ENCODE data around the gene CDH11.

Gene CDH11

DNA sequence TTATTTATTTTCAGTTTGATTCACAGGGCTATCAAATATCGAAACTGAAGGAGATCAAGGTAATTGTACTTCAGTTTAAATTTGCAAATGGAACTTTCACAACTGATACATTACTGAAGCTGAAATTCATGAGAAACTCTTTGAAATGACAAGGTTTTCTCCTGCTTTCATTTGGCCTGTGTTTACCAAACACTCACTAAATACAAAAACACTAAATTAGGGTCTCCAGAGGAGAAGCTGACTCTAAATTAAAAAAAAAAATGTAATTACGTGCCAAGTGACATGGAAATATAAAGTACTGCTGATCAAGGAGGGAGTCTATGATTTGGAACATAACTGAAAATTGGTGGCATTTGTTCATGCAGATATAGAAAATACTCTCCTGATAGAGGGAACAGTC lies 205.8 kb downstream of the CDH11 start:
- DNase-seq (ENCODE audit: low spot score), result no peak

DNA sequence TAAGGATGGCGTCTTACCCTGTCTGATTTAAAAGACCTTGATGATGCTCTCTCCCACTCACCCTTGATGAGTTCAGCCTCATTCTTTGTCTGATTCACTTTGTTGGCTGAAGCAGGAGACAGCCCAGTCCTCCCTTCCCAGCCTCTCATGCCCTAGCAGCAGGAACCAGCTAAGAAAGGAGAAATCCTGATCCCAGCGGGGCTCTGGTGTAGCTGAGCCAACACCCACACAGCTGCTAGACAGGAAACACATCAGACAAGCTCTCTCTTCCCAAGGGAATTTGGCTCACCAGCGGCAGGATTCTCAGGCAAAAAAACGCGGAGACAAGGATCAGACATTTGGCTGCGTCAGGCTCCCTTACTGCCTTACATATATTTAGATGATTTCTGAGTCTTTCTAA lies 211.5 kb downstream of the CDH11 start:
- DNase-seq (ENCODE audit: low spot score), result no peak

DNA sequence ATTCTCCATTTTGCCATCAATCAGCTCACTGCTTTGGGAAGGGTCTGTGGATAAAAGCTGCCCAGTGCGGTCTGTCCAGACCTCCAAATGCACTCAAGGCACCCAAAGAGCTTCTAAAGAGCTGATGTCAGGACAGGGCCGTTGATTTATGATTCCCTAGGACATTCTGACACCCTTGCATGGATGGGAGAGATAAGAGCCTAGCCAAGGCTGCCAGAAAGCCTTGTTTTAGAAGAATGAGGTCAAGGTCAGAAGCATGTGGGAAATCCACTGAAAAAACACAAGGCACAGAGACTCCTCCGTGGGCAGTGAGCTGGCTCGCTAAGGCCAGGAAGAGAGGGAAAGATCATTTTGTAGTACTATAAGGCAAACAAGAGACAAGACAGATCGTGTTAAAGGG lies 214.0 kb downstream of the CDH11 start:
- DNase-seq (ENCODE audit: low spot score), result no peak

DNA sequence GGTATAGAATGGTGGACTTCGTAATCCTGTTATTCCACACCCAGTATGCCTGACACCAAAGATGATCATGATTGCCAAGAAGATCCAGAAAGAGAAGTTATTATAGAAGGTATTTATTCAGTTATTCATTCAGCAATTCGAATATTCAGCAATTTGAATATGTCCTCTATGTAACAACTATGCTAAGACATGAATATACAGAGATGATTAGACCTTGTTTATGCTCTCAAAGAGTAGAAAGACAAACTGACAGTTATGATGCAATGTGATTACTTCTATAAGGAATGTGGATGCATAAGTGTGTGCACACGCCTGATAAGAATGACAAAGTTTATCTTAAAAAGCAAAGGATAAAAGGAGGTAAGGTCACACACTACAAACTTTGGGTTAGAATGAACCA lies 218.1 kb downstream of the CDH11 start:
- no peak for DNase-seq (ENCODE audit: low spot score)

DNA sequence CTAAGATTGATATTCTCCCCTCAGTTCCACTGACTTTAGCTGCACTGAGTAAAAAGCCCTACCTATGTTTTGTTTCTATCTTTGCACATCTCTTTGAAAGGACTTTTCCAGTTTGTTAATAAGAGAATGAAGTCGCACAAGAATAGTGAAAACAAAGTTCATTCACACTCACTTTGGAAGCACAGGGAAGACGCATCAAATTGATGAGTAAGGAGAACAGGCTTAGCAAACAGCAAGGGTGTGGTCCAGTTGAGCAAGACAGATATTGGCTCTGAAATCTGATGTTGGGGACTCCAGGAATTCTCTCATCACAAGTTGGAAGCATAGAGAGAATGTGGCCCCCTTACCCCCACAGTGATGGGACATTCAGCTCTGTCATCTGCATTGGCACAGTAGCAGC lies 221.3 kb downstream of the CDH11 start:
- DNase-seq (ENCODE audit: low spot score), result no peak

DNA sequence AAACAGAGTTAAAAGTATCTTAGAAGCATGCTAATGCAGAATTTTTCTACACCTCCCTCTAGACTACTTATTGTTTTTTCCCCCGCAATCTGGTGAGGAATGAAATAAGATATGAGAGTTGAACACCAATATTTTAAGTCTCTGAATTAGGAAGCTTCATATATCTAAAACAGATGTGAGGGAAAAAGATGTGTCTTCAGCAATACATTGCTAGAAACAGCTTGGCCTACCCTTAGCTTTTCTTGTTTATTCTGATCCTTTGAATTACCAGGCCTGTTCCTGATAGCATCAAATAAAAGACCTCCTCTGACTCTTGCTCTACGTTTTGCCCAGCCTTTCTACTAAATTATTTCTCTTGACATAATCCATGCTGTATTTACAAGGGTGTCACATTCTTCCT lies 221.8 kb downstream of the CDH11 start:
- no peak for DNase-seq (ENCODE audit: low spot score)

DNA sequence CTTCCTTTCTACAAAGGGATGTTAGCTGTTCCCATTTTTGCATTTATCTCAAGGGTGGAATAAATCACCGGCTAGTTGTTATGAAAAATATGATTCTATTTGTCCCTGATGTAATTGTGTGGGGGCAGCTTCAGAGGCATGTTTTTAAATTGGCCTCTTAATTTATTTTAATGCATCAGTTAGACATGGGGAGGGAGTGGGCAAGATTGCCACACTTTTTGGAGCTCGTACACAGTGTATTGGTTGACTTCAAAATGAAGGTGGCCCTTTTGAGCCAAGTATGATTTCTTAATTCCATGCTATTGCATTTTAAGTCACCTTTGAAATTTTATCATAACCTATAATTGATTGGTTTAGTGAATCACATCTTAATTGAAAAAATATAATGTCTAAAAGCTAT lies 223.7 kb downstream of the CDH11 start:
- DNase-seq (ENCODE audit: low spot score), result no peak

All from globus pallidus (tissue), 1 donor.